Gastrocnemius medialis (tissue), 4 donors: ENCODE data around the gene ZNF540. TPM values are rescaled to one million over a fixed set of nuclear protein-coding genes. Genes with fewer than 3 reads are reported as not detected.
A peak's percentile ranks its signal among the peaks of the same experiment; 100 is the strongest.

ENCODE experiments used
- ATAC-seq, 2 donors: fragments of 150-250 bp; one replicate each; pipeline ENCODE4 v1.9.1; 2016
- DNase-seq, 2 donors: peaks; one replicate each; pipeline ENCODE4 v3.0.0-alpha.2; 2019
- H3K27ac ChIP-seq, 4 donors: fragments of 200-600 bp; sonication (generic); 1 replicate in 1 of 4; 2 replicates in 3 of 4; pipeline ENCODE4 v1.5.1; 2016 to 2018; ENCODE audit warnings: mild to moderate bottlenecking in 2 of 4, moderate library complexity in 1 of 4
- H3K27me3 ChIP-seq, 3 donors: fragments of 200-600 bp; sonication (generic) in 2 of 3; 1 replicate in 1 of 3; 2 replicates in 2 of 3; pipeline versions ENCODE4 v1.5.1 to v1.6.0; 2016 to 2019; ENCODE audit warnings: mild to moderate bottlenecking in 1 of 3, moderate library complexity in 1 of 3
- H3K36me3 ChIP-seq, 2 donors: fragments of 200-600 bp; sonication (generic) in 1 of 2; one replicate each; pipeline ENCODE4 v1.5.1; 2017 to 2018
- H3K4me1 ChIP-seq, 2 donors: fragments of 200-600 bp; sonication (generic) in 1 of 2; one replicate each; pipeline ENCODE4 v1.5.1; 2016 to 2017; ENCODE audit warnings: mild to moderate bottlenecking in 2 of 2
- H3K4me3 ChIP-seq, 4 donors: fragments of 200-600 bp; sonication (generic) in 3 of 4; 1 replicate in 1 of 4; 2 replicates in 3 of 4; pipeline ENCODE4 v1.5.1; 2016 to 2019; ENCODE audit warnings: mild to moderate bottlenecking in 2 of 4
- H3K9me3 ChIP-seq, 3 donors: fragments of 200-600 bp; sonication (generic) in 2 of 3; 1 replicate in 1 of 3; 2 replicates in 2 of 3; pipeline ENCODE4 v1.5.1; 2016 to 2019
- POLR2A ChIP-seq, 2 donors: fragments of 450-650 bp; IDR thresholded peaks; one replicate each; pipeline ENCODE4 v1.6.1; 2017; ENCODE audit warnings: antibody characterized with exemption in 2 of 2, mild to moderate bottlenecking in 2 of 2, moderate library complexity in 2 of 2
- in situ Hi-C, 4 donors: fragments of 200-750 bp; cut with MboI; loops; one replicate each; pipeline versions ENCODE4 v1.15.0 to v1.8.0; 2017; ENCODE audit warnings: low sequenced_read_pairs in 4 of 4
- intact Hi-C: fragments of 100-400 bp; cut with DNase I; formaldehyde crosslinking; loops from one replicate; pipeline ENCODE4 v1.15.1; 2023; ENCODE audit warnings: low total_unique reads
- total RNA-seq, 4 donors: library from RNA; depleted of rRNA; stranded (reverse); fragments of >200 nt; gene quantifications; one replicate each; pipeline versions ENCODE4 v1.1.0 to v1.2.3, GENCODE V29; 2016
- TF ChIP-seq, protein P1 (sequence below), 5 experiments: fragments of 450-650 bp in 3 of 5; fragments of 200-600 bp in 2 of 5; sonication (generic) in 2 of 5; IDR thresholded peaks in 4 of 5; conservative IDR thresholded peaks in 1 of 5; 1 replicate in 4 of 5; 2 replicates in 1 of 5; pipeline ENCODE4 v1.5.1; 2016 to 2019; ENCODE audit warnings: antibody characterized with exemption in 5 of 5, mild to moderate bottlenecking in 3 of 5, moderate library complexity in 3 of 5

The ZNF540 gene
- total RNA-seq, 4 donors from 2014 or later = 0.46 to 1.5 (median 1.3) TPM

- intact Hi-C loops (no loop called here), in situ Hi-C loops (no loop called here)
- ATAC-seq = no peak
- H3K27me3 ChIP-seq = no peaks in the 10 kb centered on the region
- H3K27ac ChIP-seq = no peak overlapping the region
- H3K4me1 ChIP-seq = no peaks in the 10 kb centered on the region
- peaks cover 9 to 97% of the 10 kb centered on the region in 2 donors for H3K36me3 ChIP-seq
- no peak for TF ChIP-seq POLR2A (IDR thresholded peaks at IDR 0.05)
- TF ChIP-seq, protein P1, sequence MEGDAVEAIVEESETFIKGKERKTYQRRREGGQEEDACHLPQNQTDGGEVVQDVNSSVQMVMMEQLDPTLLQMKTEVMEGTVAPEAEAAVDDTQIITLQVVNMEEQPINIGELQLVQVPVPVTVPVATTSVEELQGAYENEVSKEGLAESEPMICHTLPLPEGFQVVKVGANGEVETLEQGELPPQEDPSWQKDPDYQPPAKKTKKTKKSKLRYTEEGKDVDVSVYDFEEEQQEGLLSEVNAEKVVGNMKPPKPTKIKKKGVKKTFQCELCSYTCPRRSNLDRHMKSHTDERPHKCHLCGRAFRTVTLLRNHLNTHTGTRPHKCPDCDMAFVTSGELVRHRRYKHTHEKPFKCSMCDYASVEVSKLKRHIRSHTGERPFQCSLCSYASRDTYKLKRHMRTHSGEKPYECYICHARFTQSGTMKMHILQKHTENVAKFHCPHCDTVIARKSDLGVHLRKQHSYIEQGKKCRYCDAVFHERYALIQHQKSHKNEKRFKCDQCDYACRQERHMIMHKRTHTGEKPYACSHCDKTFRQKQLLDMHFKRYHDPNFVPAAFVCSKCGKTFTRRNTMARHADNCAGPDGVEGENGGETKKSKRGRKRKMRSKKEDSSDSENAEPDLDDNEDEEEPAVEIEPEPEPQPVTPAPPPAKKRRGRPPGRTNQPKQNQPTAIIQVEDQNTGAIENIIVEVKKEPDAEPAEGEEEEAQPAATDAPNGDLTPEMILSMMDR (IDR thresholded peaks at IDR 0.05 in 4 of 5, conservative IDR thresholded peaks at IDR 0.05 in 1 of 5) = no peak
- no peak for DNase-seq
- H3K9me3 ChIP-seq = peaks cover 49 to 98% (median 84%) of the 10 kb centered on the region in 3 donors
- H3K4me3 ChIP-seq = peak overlapping the region in 1 of 4 donors; percentile 22
These were observed 29.4 kb upstream of the ZNF540 start for GRCh38 chr19:37565370-37565669.

DNA sequence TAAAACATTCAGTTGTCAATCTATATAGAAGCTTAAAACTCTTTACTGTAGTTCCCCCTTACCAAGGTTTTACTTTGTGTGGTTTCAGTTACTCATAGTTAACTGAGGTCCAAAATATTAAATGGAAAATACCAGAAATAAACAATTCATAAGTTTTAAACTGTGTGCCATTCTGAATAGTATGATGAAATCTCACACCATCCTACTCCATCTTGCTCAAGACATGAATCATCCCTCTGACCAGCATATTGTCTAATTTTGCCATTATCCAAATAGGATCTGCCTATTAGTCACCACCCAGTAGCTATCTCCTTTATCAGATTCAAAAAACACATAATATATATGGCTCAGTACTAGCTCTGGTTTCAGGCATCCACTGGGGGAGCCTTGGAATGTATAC lies 22.5 kb upstream of the ZNF540 start:
- Histone ChIP-seq H3K27me3 (no peaks in the 10 kb centered on the region), H3K4me3 (no peak overlapping the region), H3K9me3 (peaks cover 23 to 48% (median 45%) of the 10 kb centered on the region in 3 donors), H3K36me3 (peaks cover 3 to 42% of the 10 kb centered on the region in 2 donors), H3K27ac (no peak overlapping the region), H3K4me1 (no peaks in the 10 kb centered on the region)
- intact Hi-C loops = no loop called here
- DNase-seq (no peak), ATAC-seq (no peak)
- no peak for TF ChIP-seq POLR2A (IDR thresholded peaks at IDR 0.05)
- TF ChIP-seq, protein P1 (IDR thresholded peaks at IDR 0.05 in 4 of 5, conservative IDR thresholded peaks at IDR 0.05 in 1 of 5) = no peak
- in situ Hi-C loops = no loop called here

- ATAC-seq (no peak), DNase-seq (no peak)
- intact Hi-C loops (no loop called here), in situ Hi-C loops (no loop called here)
- Histone ChIP-seq H3K4me3 (no peak overlapping the region), H3K27me3 (no peaks in the 10 kb centered on the region), H3K36me3 (peaks cover 10 to 87% of the 10 kb centered on the region in 2 donors), H3K4me1 (no peaks in the 10 kb centered on the region), H3K9me3 (peaks cover 0 to 46% (median 8%) of the 10 kb centered on the region in 3 donors), H3K27ac (no peak overlapping the region)
- no peak for TF ChIP-seq POLR2A (IDR thresholded peaks at IDR 0.05)
- TF ChIP-seq, protein P1 (IDR thresholded peaks at IDR 0.05 in 4 of 5, conservative IDR thresholded peaks at IDR 0.05 in 1 of 5) = no peak
These were observed 11.3 kb upstream of the ZNF540 start for GRCh38 chr19:37583340-37583739.

DNA sequence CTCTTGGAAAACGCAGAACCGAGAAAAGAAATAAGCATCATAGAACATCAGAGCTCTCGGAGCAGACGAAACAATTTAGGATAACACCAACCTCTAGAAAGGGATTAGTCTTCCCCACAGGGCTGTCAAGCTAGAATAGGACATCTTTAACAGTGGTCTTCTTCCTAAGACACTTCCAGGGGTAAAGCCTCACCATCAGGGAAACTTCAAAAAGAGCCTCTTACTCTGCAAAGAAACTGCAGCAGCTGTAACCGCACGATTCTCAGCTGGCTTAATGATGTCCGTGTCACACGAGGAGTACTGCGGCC lies 726 bp upstream of the ZNF540 start:
- Histone ChIP-seq H3K4me1 (peaks cover 17 to 19% of the 10 kb centered on the region in 2 donors), H3K9me3 (peaks cover 0 to 11% (median 0%) of the 10 kb centered on the region in 3 donors), H3K27ac (peak overlapping the region; percentile 87 to 95 (median 90)), H3K4me3 (peak overlapping the region; percentile 78 to 95 (median 86)), H3K27me3 (no peaks in the 10 kb centered on the region), H3K36me3 (peaks cover 4 to 25% of the 10 kb centered on the region in 2 donors)
- no peak for DNase-seq
- no peak for ATAC-seq
- intact Hi-C loops = loop anchor here (1.0 to 10.0 kb wide), 8 partner anchors 61 to 739 kb away; partner anchors contain the start of genes ZFP30, ZNF345, ZNF383 and ZNF527
- in situ Hi-C loops = no loop called here
- TF ChIP-seq POLR2A (IDR thresholded peaks at IDR 0.05) = no peak
- TF ChIP-seq, protein P1 (IDR thresholded peaks at IDR 0.05 in 4 of 5, conservative IDR thresholded peaks at IDR 0.05 in 1 of 5) = no peak

DNA sequence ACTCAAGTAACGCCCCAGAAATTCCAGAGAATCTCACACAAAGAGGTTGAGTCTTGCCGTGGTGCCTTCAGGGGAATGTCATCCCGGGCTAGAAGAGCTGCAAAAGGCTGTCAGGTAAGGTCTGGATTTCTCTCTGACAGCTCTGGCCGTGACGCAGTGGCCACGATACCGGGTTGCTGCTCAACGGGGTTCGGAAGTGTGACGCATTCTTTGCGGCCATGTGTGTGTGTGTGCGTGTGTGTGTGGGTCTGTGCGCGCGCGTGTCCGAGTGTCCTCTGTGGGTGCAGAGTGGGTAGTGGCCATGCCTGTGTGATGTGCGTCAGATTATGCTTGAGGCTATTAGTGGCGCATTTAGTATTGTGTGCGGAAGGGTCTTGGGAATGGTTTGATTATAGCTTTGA lies 306 bp downstream of the ZNF540 start:
- peaks cover 0 to 11% (median 0%) of the 10 kb centered on the region in 3 donors for H3K9me3 ChIP-seq
- ATAC-seq (peak; percentile 57 to 66), DNase-seq (peak; percentile 16 to 57)
- H3K27ac ChIP-seq = peak overlapping the region; percentile 87 to 95 (median 90)
- peak overlapping the region; percentile 78 to 95 (median 86) for H3K4me3 ChIP-seq
- peaks cover 7 to 34% of the 10 kb centered on the region in 2 donors for H3K36me3 ChIP-seq
- peaks cover 17 to 19% of the 10 kb centered on the region in 2 donors for H3K4me1 ChIP-seq
- no peaks in the 10 kb centered on the region for H3K27me3 ChIP-seq
- intact Hi-C loops = loop anchor here (1.0 to 10.0 kb wide), 8 partner anchors 60 to 740 kb away; partner anchors contain the start of genes ZFP30, ZNF345, ZNF383 and ZNF527
- TF ChIP-seq, protein P1 (IDR thresholded peaks at IDR 0.05 in 4 of 5, conservative IDR thresholded peaks at IDR 0.05 in 1 of 5) = no peak
- in situ Hi-C loops = no loop called here
